Measurements from ENCODE around the gene LEKR1. TPM values are rescaled to one million over a fixed set of nuclear protein-coding genes. Genes with fewer than 3 reads are reported as not detected.

The LEKR1 gene
- 1 to 10 TPM; 1.2 to 1.3 TPM for total RNA-seq

DNA sequence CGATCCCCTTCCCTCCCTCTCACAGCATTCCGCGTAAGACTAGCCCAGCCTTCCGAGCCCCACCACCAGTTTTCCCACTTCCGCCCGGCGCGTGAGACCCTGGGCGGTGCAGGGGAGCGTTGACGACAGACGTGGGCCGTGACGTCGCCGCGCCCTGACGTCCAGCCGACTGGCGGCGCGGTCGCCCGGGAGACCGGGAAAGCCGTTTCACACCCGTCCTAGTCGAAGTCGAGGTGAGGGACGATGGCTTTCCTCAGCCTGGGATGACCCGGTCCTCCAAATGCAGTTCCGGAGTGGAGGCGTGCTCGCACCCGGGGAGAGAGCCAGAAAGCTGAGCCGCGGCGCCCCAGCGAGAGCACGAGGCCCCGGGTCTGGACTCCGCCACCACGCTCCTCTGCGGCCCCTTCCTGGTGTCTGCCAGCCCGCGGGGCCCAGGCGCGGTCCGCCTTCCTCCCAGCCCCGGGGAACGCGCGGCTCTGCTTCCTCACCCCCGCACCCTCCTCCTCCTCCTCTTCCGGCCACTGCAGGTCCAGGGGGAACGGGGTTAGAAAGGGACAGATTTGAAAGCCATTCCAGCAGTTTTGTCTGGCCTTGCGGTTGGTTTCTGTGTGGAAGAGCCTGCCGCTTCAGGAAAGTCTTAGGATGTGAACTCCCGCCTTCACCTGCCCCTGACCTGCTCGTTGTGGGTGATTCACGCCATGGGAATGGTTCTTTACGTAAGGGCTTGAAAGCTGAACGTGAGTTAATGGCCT, at the start of gene LEKR1:
TSS of gene LEKR1 (plus strand) at position 210 of the 752 bp plus-strand sequence. CDS start 2,977 bp downstream, outside the sequence.

Other genes with a start within 250 kb of the LEKR1 start
- gene TIPARP, start 151.8 kb upstream of the LEKR1 start, total RNA-seq = 10 to 100 TPM; 52.0 to 53.8 TPM